BJ (cell line): ENCODE data around the gene PXK. TPM values are rescaled to one million over a fixed set of nuclear protein-coding genes. Genes with fewer than 3 reads are reported as not detected.

Experiments
- CTCF ChIA-PET: fragments of 350-600 bp; formaldehyde crosslinking; extraction: SDS; loops from one replicate; lab custom pipeline; 2021; ENCODE audit warnings: antibody characterized with exemption, inconsistent platforms; lab: Yijun Ruan, JAX
- POLR2A ChIA-PET: fragments of 300-600 bp; sonication (Branson Sonifier 250); formaldehyde crosslinking; extraction: SDS; loops from one replicate; lab custom pipeline; 2021; ENCODE audit warnings: antibody characterized with exemption; lab: Charles Lee
- DNase-seq: peaks from one replicate; pipeline ENCODE4 v3.0.0-alpha.2; 2011; ENCODE audit warnings: low read depth
- H3K27me3 ChIP-seq: 2 replicates; pipeline ENCODE4 v1.6.0; 2011; ENCODE audit warnings: low read length; ENCODE audit not compliant: control insufficient read depth, insufficient read depth
- H3K36me3 ChIP-seq: 2 replicates; pipeline ENCODE4 v1.5.1; 2011; ENCODE audit warnings: low read length; ENCODE audit not compliant: control insufficient read depth, insufficient read depth
- H3K4me3 ChIP-seq: 2 replicates; pipeline ENCODE4 v1.5.1; 2011; ENCODE audit warnings: low read depth, mild to moderate bottlenecking, control low read depth, low read length
- CTCF ChIP-seq: IDR thresholded peaks from 2 replicates; pipeline ENCODE4 v1.5.1; 2011; ENCODE audit warnings: low read depth, mild to moderate bottlenecking, control low read depth, inconsistent platforms, low read length, moderate library complexity; ENCODE audit not compliant: insufficient read depth
- polyA plus RNA-seq: library from polyadenylated mRNA; depleted of rRNA; stranded (reverse); fragments of >200 nt; gene quantifications from 2 replicates; pipeline ENCODE4 v1.2.3, GENCODE V29; 2011

PXK gene
- polyA plus RNA-seq, 1 experiment: 36.4 TPM

DNA sequence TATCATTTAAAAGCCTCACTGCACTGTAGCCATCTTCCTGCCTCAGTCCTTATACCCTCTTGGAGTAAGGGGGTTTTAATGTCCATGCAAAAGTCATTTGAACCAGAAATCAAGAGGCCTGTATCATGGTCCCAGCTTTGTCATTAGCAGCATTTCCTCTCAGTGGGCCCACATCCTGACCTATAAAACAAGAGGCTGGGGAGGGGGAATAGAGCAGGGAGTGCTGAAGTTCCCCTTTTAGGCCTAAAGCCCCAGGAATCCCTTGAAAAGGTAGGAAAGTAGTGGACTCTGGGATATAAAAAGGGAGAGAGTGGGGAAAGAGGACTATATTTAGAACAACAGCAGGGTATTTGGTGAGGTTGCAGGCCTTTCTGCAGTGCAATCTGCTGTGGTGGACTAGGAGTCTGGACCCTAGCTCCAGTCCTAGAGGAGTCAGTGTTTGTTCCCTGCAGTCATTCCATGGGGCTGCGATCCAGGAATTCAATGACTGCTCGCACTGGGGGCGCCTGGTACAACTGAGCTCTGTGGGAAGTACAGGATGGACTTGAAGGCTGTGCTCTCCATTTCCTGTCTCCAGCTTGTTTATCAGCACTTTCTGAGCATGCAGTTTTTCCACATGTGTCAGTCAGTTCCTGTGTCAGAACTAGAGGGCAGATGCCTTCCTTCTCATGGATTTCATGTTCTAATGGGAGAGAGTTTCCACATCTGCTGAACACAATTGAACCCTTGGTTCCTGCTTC is 54.1 kb downstream of the PXK start:
- Histone ChIP-seq H3K27me3 (no peaks in the 10 kb centered on the region), H3K4me3 (no peak overlapping the region), H3K36me3 (no peaks in the 10 kb centered on the region)
- ChIA-PET POLR2A (interaction anchor here (0.5 kb wide), 1 partner anchor 26 kb away, joined by 5 read pairs; no protein-coding TSS in a partner anchor), CTCF (interaction anchor here (1.0 kb wide), 1 partner anchor 52 kb away, joined by 5 read pairs; no protein-coding TSS in a partner anchor)
- DNase-seq: peak; percentile 29
- TF ChIP-seq CTCF: no peak

- ChIA-PET CTCF (interaction anchor here (1.1 to 1.6 kb wide), 2 partner anchors 15 to 81 kb away, joined by 3 to 7 read pairs; partner anchors contain the start of genes HTD2 and RPP14), POLR2A (no interaction called here)
- DNase-seq: no peak
- no peak for TF ChIP-seq CTCF
- H3K27me3 ChIP-seq: no peaks in the 10 kb centered on the region
- no peaks in the 10 kb centered on the region for H3K36me3 ChIP-seq
- H3K4me3 ChIP-seq: no peak overlapping the region
Observed at GRCh38 chr3:58387650-58388546, 55.2 kb downstream of the PXK start.

- peak; percentile 71 for DNase-seq
- H3K36me3 ChIP-seq: no peaks in the 10 kb centered on the region
- H3K4me3 ChIP-seq: no peak overlapping the region
- POLR2A ChIA-PET: interaction anchor here (0.6 kb wide), 1 partner anchor 10 kb away, joined by 3 read pairs; no protein-coding TSS in a partner anchor
- TF ChIP-seq CTCF: no peak
- CTCF ChIA-PET: interaction anchor here (1.1 to 1.6 kb wide), 2 partner anchors 14 to 82 kb away, joined by 3 to 7 read pairs; partner anchors contain the start of genes HTD2 and RPP14
- no peaks in the 10 kb centered on the region for H3K27me3 ChIP-seq
Observed at GRCh38 chr3:58388550-58389091, 55.9 kb downstream of the PXK start.

- POLR2A ChIA-PET: interaction anchor here (0.8 kb wide), 1 partner anchor 58 kb away, joined by 6 read pairs; the partner anchor contains the start of gene PXK
- no peak for DNase-seq
- no peak for TF ChIP-seq CTCF
Observed at GRCh38 chr3:58391156-58391865, 58.6 kb downstream of the PXK start.

More at GRCh38 chr3:58391156-58391865, 58.6 kb downstream of the PXK start:
- no peaks in the 10 kb centered on the region; the same call in 1 of the 2 replicates for H3K36me3 ChIP-seq
- CTCF ChIA-PET: interaction anchor here (0.7 kb wide), 1 partner anchor 1157 kb away, joined by 3 read pairs; no protein-coding TSS in a partner anchor
- H3K27me3 ChIP-seq: no peaks in the 10 kb centered on the region
- no peak overlapping the region for H3K4me3 ChIP-seq
